EL (cell line): ENCODE results near the gene NUTM2G.
"Not testable (repeated sequence)": the region's sequence is repeated elsewhere in the genome, so short reads cannot be mapped to it uniquely, and the experiment has no call there.

Source experiments
- DNase-seq: peaks from one replicate; pipeline ENCODE4 v3.0.0-alpha.2; 2016

NUTM2G gene

DNA sequence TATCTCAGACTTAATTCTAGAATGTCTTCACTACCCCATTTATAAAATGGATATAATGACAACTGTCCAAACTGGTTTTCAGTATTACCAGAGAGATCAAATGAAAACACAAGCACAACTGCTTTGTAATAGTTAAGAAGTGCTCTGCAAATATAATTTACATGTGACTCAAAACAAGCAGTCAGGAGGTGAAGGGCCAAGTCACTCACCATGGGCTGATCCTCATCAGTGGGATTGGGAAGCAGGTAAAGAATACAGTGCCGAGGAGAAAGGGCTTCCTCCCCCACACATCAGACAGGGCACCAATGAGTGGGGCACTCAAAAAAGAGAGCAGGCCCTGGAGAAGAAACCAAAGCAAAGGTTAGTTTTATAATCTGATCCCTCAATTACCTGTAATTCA is 20.7 kb downstream of the NUTM2G start:
- not testable (repeated sequence) for DNase-seq

DNA sequence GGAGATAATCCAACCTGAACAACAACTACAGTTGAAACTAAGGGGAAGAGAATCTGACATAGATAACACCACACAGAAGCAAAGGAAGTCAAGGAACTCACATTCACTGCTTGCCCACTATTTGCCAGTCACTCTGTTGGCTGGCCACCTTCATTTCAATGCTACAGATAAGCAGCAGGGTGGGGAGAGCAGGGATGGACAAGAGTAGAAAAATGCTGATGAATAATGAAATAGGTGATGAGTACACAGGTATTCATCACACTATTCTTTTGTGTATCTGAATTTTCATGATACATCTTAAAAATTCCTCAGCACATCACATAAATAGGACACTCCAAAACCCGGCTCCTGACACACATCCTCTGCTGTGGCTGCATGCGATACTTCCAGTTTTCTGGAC is 21.9 kb downstream of the NUTM2G start:
- DNase-seq = not testable (repeated sequence)

DNA sequence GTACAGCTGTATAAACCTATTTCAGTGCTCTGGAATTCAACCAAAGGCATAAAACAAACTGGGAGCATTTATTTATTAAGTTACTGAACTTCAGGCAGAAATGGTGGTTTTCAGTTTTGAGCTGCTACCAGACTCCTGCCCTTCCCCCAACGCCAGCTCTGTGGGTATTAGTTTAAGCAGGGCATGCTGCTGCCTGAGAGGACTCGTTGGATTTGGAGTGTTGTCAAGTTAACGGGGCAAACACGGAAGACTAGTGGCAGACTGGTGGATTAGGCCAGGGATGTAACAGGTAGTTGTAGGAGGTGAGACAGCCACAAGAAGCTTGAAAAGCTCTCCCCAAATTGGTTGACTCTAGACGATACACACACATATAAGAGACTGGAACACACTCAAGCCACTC is 38.9 kb downstream of the NUTM2G start:
- DNase-seq = not testable (repeated sequence)

DNA sequence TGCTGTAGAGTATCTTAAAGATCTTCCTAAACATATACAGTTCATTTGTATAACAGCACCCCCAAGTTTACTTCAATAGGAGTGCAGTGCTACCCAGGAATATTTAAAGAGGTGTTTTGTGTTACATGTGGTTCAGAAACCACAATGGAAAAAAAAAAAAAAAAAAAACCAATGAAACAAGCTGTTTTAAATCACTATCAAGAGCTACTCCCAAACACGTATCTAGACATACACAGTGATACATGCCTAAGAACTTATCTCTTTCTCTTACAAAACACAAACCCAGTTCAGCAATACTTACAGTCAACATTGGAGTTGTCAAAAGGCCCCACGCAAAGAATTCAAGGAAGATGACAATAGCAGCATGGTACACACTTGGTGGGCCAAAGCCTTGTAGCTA is 43.9 kb downstream of the NUTM2G start:
- DNase-seq = not testable (repeated sequence)

DNA sequence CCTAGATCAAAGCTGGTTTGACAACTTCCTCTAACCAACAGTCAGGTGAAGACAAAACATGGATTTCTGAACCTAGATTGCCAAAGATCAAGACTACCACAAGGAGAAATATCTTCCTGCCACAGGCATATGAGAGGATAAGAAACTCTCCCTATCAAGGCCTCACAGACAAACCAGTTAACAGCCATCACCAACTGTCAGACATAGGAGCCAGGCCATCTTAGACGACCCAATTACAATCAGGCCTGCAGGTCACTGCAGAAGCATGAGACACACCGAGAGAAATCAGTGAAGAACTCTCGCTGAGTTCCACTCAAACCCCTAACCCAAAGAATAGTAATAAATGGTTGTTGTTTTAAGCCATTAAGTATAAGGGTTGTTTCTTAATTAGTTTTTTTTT is 45.4 kb downstream of the NUTM2G start:
- DNase-seq = not testable (repeated sequence)

DNA sequence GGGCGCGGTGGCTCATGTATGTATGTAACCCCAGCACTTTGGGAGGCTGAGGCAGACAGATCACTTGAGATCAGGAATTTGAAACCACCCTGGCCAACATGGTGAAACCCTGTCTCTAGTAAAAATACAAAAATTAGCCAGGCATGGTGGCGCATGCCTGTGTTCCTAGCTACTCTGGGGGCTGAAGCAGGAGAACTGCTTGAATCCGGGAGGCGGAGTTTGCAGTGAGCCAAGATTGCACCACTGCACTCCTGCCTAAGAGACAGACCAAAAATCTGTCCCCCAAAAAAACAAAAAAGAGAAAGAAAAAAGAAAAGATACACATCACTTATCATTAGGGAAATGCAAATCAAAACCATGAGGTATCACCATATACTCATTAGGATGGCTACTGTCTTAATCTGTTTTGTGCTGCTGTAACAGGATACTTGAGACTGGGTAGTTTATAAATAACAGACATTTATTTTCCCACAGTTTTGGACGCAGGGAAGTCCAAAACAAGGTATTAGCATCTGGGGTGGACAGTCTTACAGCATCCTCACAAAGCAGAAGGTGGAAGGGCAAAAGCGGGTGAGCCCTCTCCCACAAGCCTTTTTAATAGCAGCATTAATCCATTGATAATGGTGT is 55.0 kb downstream of the NUTM2G start:
- not testable (repeated sequence) for DNase-seq

DNA sequence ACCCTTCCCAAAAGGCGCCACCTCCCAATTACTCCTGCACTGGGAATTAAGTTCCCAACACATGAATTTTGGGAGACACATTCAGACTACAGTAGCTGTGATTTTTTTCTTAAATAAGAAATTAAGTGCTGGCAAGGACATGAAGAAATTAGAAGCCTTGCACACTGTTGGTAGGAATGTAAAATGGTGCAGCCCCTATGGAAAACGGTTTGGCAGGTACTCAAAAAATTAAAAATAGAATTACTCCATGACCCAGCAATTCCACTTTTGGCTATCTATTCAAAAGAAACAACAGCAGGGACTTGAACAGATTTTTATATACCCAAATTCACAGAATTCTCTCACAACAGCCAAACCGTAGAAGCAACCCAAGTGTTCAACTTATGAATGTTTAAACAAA is 55.5 kb downstream of the NUTM2G start:
- not testable (repeated sequence) for DNase-seq

DNA sequence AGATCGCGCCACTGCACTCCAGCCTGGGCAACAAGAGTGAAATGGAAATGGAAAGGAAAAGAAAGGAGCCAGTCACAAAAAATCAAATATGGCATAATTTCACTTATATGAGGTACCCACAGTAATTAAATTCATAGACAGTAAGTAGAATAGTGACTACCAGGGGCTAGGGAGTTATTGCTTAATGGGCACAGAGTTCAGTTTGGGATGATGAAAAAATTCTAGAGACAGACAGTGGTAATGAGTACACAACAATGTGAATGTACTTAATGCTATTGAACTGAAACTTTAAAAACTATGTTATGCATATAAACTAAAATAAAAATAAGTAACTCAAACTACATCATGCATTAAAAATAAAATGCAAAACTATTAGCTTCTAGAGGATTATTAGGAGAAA is 56.2 kb downstream of the NUTM2G start:
- not testable (repeated sequence) for DNase-seq
